HAP-1 (cell line): ENCODE measurements around the gene CREB1.

Experiments
- DNase-seq, 2 experiments: peaks; one replicate each; pipeline ENCODE4 v3.0.0-alpha.2; 2016 to 2020; ENCODE audit warnings: low spot score in 2 of 2
- H3K27me3 ChIP-seq: fragments of 250-450 bp; sonication (Bioruptor Pico); 2 replicates; pipeline ENCODE4 v1.5.1; 2020; ENCODE audit warnings: low read depth, mild to moderate bottlenecking, moderate library complexity
- H3K36me3 ChIP-seq: fragments of 250-450 bp; sonication (Bioruptor Pico); replicated peaks from 2 replicates; pipeline ENCODE4 v1.5.1; 2020; ENCODE audit warnings: mild to moderate bottlenecking
- H3K4me1 ChIP-seq: fragments of 250-450 bp; sonication (Bioruptor Pico); 2 replicates; pipeline ENCODE4 v1.5.1; 2020; ENCODE audit warnings: mild to moderate bottlenecking
- H3K4me3 ChIP-seq: fragments of 250-450 bp; sonication (Bioruptor Pico); 2 replicates; pipeline ENCODE4 v1.5.1; 2020; ENCODE audit warnings: mild to moderate bottlenecking, moderate library complexity
- H3K9me3 ChIP-seq: fragments of 250-450 bp; sonication (Bioruptor Pico); 2 replicates; pipeline ENCODE4 v1.5.1; 2020; ENCODE audit warnings: mild to moderate bottlenecking, moderate library complexity
- in situ Hi-C: fragments of 300-500 bp; cut with MboI; formaldehyde crosslinking; loops from 3 replicates; pipeline ENCODE4 v1.14.3; 2020; ENCODE audit warnings: low sequenced_read_pairs, inconsistent platforms, mixed read lengths

The CREB1 gene

GRCh38 chr2:207529330-207530159 is at the start of gene CREB1:
TSS of gene CREB1 (plus strand) at chr2:207529962. CDS start at chr2:207555636, 25,674 bp downstream.
- no peaks in the 10 kb centered on the region for H3K27me3 ChIP-seq
- no peaks in the 10 kb centered on the region for H3K36me3 ChIP-seq
- peaks cover 23% of the 10 kb centered on the region for H3K4me1 ChIP-seq
- in situ Hi-C loops = no loop called here
- peak; percentile 89 to 98 for DNase-seq
- H3K9me3 ChIP-seq = no peaks in the 10 kb centered on the region
- H3K4me3 ChIP-seq = peak within 1 kb of the TSS; percentile 97

GRCh38 chr2:207480521-207481040 is 49.2 kb upstream of the CREB1 start:
- Histone ChIP-seq H3K4me3 (no peak overlapping the region), H3K36me3 (no peaks in the 10 kb centered on the region), H3K4me1 (no peaks in the 10 kb centered on the region), H3K9me3 (no peaks in the 10 kb centered on the region), H3K27me3 (no peaks in the 10 kb centered on the region)
- in situ Hi-C loops = no loop called here
- no peak for DNase-seq

- in situ Hi-C loops = no loop called here
- Histone ChIP-seq H3K4me1 (no peaks in the 10 kb centered on the region), H3K27me3 (no peaks in the 10 kb centered on the region), H3K4me3 (no peak overlapping the region), H3K36me3 (no peaks in the 10 kb centered on the region), H3K9me3 (no peaks in the 10 kb centered on the region)
- DNase-seq = no peak
Observed at GRCh38 chr2:207481924-207482323, 47.8 kb upstream of the CREB1 start.

GRCh38 chr2:207482630-207483029 is 47.1 kb upstream of the CREB1 start:
- H3K36me3 ChIP-seq = no peaks in the 10 kb centered on the region
- in situ Hi-C loops = no loop called here
- H3K4me1 ChIP-seq = no peaks in the 10 kb centered on the region
- H3K9me3 ChIP-seq = no peaks in the 10 kb centered on the region
- DNase-seq = no peak
- H3K4me3 ChIP-seq = no peak overlapping the region
- no peaks in the 10 kb centered on the region for H3K27me3 ChIP-seq

GRCh38 chr2:207483066-207483465 is 46.7 kb upstream of the CREB1 start:
- in situ Hi-C loops = no loop called here
- Histone ChIP-seq H3K4me1 (no peaks in the 10 kb centered on the region), H3K36me3 (no peaks in the 10 kb centered on the region), H3K9me3 (no peaks in the 10 kb centered on the region), H3K4me3 (no peak overlapping the region), H3K27me3 (no peaks in the 10 kb centered on the region)
- no peak for DNase-seq

- H3K4me1 ChIP-seq = no peaks in the 10 kb centered on the region
- no peaks in the 10 kb centered on the region for H3K27me3 ChIP-seq
- no peak overlapping the region for H3K4me3 ChIP-seq
- DNase-seq = no peak
- no peaks in the 10 kb centered on the region for H3K9me3 ChIP-seq
- in situ Hi-C loops = no loop called here
- H3K36me3 ChIP-seq = no peaks in the 10 kb centered on the region
Observed at GRCh38 chr2:207483477-207483876, 46.3 kb upstream of the CREB1 start.

GRCh38 chr2:207484444-207485391 is 45.0 kb upstream of the CREB1 start:
- Histone ChIP-seq H3K27me3 (no peaks in the 10 kb centered on the region), H3K4me1 (no peaks in the 10 kb centered on the region), H3K36me3 (no peaks in the 10 kb centered on the region), H3K9me3 (no peaks in the 10 kb centered on the region), H3K4me3 (no peak overlapping the region)
- DNase-seq = no peak
- in situ Hi-C loops = no loop called here

- no peaks in the 10 kb centered on the region for H3K9me3 ChIP-seq
- H3K4me3 ChIP-seq = no peak overlapping the region
- no peaks in the 10 kb centered on the region for H3K4me1 ChIP-seq
- no peaks in the 10 kb centered on the region for H3K27me3 ChIP-seq
- no peak for DNase-seq
- in situ Hi-C loops = no loop called here
- no peaks in the 10 kb centered on the region for H3K36me3 ChIP-seq
Observed at GRCh38 chr2:207487650-207488311, 42.0 kb upstream of the CREB1 start.

- Histone ChIP-seq H3K36me3 (no peaks in the 10 kb centered on the region), H3K9me3 (no peaks in the 10 kb centered on the region), H3K4me3 (no peak overlapping the region), H3K27me3 (no peaks in the 10 kb centered on the region), H3K4me1 (peaks cover 3% of the 10 kb centered on the region; the same call in 1 of the 2 replicates)
- in situ Hi-C loops = no loop called here
- DNase-seq = no peak
Observed at GRCh38 chr2:207489251-207489650, 40.5 kb upstream of the CREB1 start.

GRCh38 chr2:207490441-207490840 is 39.3 kb upstream of the CREB1 start:
- Histone ChIP-seq H3K9me3 (no peaks in the 10 kb centered on the region), H3K4me1 (peaks cover 6% of the 10 kb centered on the region; the same call in 1 of the 2 replicates), H3K27me3 (no peaks in the 10 kb centered on the region), H3K36me3 (no peaks in the 10 kb centered on the region), H3K4me3 (no peak overlapping the region)
- in situ Hi-C loops = no loop called here
- no peak for DNase-seq

GRCh38 chr2:207491086-207491485 is 38.7 kb upstream of the CREB1 start:
- no peaks in the 10 kb centered on the region for H3K27me3 ChIP-seq
- in situ Hi-C loops = no loop called here
- H3K4me3 ChIP-seq = no peak overlapping the region
- H3K9me3 ChIP-seq = no peaks in the 10 kb centered on the region
- no peaks in the 10 kb centered on the region for H3K36me3 ChIP-seq
- no peak for DNase-seq
- peaks cover 6% of the 10 kb centered on the region; the same call in 1 of the 2 replicates for H3K4me1 ChIP-seq

- in situ Hi-C loops = no loop called here
- Histone ChIP-seq H3K9me3 (no peaks in the 10 kb centered on the region), H3K4me1 (peaks cover 6% of the 10 kb centered on the region; the same call in 1 of the 2 replicates), H3K36me3 (no peaks in the 10 kb centered on the region), H3K27me3 (no peaks in the 10 kb centered on the region), H3K4me3 (no peak overlapping the region)
- no peak for DNase-seq
Observed at GRCh38 chr2:207491956-207492355, 37.8 kb upstream of the CREB1 start.

- DNase-seq = no peak
- H3K4me3 ChIP-seq = no peak overlapping the region
- H3K27me3 ChIP-seq = no peaks in the 10 kb centered on the region
- in situ Hi-C loops = no loop called here
- peaks cover 6% of the 10 kb centered on the region; the same call in 1 of the 2 replicates for H3K4me1 ChIP-seq
- no peaks in the 10 kb centered on the region for H3K9me3 ChIP-seq
- H3K36me3 ChIP-seq = no peaks in the 10 kb centered on the region
Observed at GRCh38 chr2:207492461-207492860, 37.3 kb upstream of the CREB1 start.
